GM21786 (cell line): ENCODE measurements around the gene PARD3.

Source experiments
- ATAC-seq: cut with Tn5 transposase; IDR thresholded peaks from one replicate; pipeline ENCODE4 v1.9.1; 2021; ENCODE audit not compliant: unreplicated experiment

The PARD3 gene

DNA sequence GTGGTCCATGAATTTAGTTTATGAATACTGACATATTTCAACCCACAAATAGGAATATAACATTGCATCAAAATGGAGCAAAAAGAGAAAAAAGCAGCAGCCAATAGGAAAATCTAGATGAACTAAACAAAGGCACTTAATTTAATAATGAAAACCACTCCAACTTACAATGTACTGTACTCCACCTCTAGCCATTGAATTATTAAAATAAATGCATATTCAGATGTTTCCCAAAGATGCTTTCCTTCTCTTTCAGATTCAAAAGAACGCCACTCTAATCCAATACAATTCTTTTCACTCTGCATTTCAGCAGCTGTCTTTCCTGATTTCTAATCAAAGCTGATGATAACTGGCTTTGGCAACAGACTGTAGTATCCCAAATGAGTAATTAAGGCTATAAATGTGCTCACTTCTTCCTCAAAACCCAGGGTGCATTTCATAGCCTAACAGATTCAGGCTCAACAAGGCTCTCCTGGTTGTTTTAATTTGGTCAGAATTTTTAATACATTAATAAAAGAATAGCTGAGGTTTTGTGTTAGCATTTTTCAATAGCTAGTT, 577.1 kb downstream of the PARD3 start:
- ATAC-seq: no peak

DNA sequence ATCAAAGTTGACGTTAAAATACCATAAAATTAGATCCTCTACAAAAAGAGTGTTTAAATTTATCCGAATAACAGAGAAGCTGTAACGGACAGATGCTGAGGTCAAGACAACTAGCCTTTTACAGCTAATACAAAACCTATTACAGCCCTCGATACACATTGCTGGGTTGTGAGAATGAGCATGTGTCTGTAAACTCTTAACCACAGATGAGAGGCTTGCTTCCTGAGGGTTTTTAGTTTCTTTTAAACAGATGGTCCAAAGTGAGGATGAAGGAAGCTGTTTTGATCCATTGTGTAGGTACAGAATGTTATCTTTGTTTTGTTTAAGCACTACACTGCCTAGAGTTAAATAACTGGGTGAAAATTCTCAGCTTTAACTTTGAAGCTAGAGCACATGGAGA, 578.2 kb downstream of the PARD3 start:
- peak; percentile 56 for ATAC-seq

DNA sequence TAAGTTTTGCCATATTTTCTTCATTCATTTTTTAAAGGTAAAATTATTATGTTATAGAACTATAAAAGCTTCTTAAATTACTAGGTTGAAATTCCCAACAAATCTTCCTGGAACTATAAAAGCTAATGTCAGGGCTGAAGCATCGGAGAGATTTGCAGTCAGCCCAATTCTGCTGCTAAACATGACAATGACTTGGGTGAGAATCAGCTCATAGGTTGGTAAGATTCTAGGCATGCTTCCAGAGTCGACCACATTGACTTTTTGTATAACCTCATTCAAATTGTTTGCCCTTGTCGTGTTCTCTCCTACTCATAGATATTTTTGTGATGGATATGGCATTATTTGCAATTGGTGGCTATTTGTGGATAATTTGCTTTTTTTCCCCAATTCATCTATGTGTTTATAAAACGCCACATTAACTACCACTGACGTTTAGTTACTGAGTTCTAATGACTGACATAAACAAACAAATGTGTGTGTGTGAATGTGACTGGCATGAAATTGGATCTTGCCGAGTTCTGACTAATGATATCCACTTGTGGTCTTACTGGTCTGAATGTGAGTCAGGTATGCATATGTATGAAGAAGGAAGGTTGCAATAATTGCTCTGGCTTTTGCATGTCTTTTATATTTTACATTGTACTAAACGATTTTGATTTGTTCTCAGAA, 579.8 kb downstream of the PARD3 start:
- no peak for ATAC-seq

DNA sequence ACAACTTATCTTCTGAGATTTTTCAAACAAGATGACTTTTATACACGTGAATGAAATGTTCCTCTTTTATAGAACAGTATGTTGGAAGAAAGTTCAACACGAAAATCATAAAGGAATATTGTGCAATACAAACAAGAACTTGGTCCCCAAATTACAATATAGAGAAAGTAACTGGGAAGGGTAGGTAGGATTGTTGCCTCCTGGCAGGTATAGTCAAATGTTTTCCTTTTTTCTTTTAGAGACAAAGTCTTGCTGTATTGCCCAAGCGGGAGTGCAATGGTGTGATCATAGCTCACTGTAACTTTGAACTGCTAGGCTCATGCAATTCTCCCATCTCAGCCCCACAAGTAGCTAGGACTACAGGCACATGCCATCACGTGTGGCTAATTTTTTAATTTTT, 582.6 kb downstream of the PARD3 start:
- no peak for ATAC-seq

DNA sequence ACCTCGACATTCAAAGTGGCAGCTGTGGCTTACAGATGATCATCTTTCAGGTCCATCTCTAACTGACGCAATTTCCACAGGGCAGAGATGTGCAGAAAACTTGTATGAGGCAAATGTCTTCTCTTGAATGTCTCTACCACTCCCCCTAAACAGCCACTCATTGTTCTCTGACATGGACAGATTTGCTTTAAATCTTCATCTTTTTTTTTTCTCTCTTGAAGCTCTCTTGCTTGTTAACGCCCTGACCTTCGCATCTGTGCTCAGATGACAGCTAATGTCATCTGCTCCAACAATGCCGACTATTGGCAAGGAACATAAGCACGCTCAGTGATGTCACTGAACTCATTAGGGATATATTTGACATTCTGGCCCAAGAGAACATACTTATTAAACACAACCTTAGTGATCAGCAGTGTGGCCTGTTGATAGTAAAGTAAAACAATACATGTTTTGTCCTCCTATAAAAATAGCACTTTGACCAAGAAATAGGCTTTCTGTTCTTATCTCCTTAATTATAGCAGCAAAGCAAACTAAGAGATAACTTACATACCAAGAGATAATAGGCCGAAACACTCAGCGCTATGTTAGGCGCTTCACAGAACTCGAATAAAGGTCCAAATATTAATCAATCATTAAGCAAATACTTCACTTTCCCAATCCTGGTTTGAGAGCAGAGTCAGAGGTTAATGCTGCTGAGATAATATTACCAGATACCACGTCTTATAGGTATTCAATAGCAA, 583.5 kb downstream of the PARD3 start:
- no peak for ATAC-seq

DNA sequence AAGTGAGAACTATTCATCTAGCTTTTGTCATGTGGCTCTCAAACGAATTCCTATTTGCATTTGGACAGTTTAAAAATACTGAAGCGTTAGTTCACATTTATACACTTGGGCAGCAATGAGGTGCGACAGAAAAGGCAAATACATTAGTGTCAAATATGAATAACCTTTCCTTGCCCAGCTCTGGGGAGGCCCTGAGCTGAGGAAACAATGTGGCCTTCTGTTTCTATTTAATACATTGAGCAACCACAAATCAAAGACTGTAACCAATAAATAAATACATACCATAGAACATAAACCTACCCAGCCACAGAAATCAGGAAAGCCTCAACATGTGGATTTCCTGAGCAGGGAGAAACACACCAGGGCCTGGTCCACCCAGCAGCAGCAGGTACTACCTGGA, 585.2 kb downstream of the PARD3 start:
- ATAC-seq: no peak

DNA sequence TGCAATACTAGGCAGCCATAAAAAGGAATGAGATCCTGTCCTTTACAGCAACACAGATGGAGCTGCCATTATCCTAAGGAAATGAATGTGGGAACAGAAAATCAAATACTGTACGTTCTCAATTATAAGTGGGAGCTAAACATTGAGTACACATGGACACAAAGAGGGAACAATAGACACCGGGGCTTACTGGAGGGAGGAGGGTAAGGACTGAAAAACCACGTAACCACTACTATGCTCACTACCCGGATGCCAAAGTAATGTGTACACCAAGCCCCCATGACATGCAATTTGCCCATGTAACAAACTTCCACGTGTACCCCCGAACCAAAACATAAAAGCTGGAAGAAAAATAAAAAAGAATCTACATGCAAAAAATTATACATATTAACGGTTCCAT, 587.0 kb downstream of the PARD3 start:
- ATAC-seq: no peak

DNA sequence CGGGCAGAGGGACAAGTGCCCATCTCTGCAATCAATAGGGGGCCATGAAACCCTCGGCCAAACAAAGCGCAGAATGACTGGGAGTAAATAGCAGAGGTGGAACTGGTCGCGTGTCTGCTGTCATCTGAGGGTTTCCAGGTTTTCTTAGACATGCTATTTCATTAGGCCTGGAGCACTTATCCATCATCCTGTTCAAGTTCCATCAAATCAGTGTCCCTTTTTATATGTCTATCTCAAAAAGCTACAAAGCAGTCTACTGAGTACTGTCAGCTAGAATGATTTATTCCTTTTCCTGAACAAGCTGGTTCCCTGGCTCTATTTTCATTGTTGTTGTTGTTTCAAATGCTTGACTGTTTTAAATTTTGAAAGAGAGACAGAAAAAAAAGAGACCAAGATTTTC, 590.5 kb downstream of the PARD3 start:
- ATAC-seq: no peak

DNA sequence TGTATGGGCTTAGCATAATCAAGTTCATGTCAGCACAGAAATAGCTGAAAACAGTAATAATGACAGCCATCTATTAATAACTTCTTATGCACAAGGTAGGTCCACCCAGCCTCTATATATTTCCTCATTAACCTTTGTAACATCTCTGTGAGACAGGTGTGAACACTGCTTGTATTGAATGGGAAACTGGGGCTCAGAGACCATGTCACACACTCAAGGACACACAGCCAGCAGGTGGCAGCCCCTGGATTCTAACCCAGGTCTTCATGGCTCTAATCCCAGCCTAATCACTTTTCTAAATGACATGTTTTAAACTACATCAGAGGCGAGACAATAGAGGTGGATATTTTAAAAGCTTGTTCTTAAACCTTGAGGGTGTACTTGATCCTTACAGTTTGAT, 591.4 kb downstream of the PARD3 start:
- ATAC-seq: no peak

DNA sequence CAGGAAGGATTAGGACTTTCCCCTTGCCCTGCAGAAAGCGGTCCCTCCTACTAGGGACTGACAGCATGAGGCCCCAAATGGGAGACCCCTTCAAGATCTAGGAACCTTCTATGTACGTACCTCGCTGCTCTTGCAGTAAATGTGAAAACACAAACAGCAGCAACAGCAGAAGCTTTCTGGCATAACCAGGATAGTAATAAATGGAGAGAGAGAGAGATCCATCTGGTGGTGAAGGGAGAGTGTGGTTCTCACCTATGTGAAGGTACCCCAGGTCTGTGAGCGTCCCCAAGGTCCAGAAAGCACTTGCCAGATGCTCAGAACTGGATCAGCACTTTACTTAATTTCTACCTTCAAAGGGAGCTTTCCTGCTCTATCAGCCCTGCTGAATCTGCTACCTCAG, 592.7 kb downstream of the PARD3 start:
- ATAC-seq: no peak

DNA sequence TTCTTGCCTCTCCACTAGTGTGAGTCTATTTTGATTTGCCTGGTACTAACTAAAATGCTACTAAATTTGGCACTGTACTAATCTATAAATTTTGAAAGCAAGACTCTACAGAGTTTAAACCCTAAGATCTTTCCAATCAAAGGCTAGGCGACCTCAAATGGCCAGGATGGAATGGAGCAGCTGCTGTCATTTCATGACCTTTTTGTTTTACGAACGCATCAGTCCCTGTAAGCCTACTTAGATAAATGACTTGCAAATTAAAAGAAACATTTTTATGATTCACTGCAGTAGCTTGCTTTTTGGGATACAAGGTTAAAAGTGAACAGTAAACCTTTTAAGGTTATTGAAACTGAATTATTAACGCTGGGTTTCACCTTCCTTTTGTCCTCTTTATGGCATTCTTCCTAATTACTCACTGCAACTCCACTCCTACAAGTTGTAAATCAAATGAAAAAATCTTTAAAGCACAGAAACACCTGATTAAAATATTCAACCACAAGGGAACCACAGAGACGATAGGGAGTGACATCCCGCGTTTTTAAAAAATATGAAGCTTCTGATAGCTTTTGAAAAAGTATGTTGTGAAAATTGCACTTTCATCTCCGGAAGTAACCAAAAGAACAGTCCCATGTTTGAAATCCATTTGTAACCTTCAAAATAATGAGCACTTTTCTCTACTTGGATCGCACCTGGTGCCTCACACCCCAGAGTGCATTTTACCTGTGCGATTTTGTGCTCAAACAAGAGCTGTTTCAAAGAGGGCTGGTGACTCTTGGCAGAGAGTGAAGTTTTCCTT, 595.1 kb downstream of the PARD3 start:
- no peak for ATAC-seq

DNA sequence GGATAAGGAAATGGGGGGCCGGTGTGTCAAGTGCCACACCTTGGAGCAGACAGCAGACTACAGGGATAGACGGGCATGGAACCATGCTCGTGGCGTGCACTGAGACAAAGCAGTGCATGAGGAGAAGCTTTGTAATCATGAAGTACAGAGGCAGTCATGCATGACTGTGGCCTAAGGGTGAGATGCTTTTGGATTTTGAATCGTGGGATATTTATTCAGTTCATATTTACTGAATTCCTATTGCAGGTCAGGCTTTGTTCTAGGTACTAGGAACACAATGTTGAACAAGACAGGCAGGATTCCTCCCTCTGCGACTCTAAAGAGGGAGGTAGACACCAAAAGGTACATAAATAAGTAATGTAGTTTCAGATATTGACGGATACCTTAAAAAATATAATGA, 597.6 kb downstream of the PARD3 start:
- no peak for ATAC-seq

DNA sequence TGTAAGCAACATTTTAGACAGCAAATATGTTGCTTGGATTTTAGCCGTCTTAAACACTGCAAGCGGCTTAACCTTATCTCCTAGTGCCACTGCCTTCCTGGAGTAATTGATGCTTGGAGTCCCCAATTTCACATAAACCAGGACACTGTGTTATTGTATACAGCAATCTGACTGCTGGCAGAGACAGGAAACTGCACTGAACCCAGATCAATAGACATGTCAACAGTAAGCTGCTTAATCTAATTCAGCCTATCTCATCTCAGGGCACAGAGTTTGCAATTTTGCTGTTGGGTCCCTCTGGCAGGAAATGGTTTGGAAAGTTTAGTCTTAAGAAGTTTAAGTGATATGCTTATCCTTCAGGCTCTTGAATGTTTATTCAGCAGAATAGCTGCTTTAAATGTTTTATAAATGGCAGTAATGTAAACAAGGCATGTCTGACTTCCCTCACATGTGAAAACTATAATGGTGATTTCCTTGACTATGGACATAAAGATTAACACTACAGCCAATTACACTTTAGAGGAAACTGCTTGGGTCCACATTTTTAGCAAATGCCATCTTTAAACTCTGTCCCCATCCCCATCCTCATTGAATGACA, 598.6 kb downstream of the PARD3 start:
- ATAC-seq: no peak

DNA sequence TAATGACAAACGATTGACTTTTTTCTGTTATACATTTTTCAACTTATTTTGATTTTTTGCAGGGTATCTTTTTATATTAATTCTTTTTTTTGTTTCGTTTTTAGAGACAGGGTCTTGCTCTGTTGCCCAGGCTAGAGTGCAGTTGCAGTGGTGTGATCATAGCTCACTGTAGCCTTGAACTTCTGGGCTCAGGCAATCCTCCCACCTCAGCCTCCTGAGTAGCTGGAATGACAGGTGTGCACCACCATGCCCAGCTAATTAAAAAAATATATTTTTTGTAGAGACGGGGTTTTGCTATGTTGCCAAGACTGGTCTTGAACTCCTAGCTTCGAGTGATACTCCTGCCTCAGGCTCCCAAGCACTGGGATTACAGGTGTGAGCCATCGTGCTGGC, 601.3 kb downstream of the PARD3 start:
- no peak for ATAC-seq

DNA sequence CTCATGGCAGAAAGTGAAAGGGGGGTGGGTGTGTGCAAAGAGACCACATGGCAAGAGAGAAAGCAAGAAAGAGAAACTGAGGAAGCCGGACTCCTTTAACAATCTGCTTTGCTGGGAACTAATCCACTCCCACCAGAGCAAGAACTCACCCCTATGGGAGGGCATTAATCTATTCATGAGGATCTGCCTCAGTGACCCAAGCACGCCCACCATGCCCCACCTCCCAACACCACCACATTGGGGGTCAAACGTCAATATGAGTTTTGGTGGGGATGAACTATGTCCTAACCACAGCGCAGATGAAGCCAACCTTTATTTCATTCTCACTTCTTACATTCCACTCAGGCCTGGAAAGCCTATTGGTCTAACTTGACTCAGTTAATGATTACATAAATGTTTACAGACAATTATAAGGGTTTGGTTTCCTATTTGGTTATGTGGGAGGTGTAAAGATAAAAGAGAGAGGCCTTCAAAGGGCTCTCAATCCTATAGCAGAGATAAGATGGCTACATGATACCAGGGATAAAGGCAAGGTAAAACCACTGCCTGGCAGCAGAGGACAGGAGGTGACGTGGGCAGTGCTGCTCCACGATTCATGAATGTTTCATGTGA, 601.8 kb downstream of the PARD3 start:
- no peak for ATAC-seq

DNA sequence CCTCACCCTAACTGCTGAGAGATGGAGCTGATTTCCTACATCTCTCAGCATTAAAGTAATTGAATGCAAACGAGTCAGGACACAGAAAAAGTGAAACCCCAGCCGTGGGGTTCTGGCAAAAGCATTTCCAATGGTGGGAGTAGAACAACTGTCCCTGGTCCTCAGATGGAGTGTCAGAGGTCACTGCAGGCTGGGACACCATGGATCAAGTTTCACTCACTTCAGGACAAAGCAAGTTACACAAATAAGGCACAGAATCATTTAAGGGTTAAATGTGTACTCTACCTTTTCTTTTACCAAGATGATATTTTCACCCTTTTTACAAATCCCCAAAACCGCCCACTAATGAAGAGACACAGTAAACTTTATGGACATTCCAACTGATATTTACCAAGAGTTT, 607.8 kb downstream of the PARD3 start:
- no peak for ATAC-seq

DNA sequence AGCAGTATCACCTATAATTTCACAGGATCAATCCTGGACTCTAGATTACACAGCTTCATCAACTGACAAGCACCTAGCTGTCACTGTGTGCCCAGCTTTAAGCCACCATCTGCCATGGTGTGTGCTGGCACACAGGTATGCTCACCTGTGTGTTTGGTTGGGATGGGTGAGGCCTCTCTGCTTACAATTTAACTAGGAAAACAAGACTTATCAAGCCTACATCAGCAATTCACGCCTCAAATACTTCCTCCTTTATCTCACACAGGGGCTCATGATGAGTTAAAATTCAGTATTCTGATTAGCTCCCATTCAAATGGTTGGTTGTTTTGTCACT, 608.2 kb downstream of the PARD3 start:
- no peak for ATAC-seq

DNA sequence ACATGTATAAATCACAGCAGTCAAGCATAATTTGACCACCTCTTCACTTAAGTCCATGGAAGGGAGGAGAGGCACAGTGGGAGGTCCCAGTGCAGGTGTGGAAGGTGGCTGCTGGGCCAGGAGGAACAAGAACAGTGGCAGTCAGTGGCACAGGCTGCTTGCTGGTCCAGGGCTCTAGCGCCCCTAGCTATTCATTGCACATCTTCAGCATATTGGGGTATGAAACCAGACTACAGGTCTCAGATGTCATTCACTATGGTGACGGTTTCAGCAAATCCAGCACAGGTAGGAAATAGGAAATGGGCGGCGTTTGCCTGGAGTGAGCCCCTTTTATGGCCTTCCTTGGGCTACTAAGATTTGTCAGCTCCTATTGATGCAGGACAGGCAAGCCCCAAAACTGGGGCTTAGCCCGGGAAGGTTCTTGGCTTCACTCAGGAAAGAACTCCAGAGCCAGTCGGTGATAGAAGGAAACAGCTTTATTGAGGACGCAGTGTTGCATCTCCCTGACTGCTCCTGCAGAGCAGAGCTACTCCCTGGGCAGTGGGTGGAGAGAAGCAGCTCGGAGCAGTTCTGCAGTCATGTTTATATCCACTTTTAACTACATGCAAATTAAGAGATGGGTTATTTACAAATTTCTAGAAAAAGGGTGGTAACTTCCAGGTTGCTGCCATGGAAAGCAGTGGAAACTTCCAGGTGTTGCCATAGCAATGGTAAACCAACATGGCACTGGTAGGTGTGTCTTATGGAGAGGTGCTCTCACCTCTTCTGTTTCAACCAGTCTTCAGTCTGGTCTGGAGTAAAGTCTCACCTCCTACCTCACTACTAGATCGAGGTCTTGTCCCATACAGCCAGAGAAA, 608.8 kb downstream of the PARD3 start:
- peak; percentile 65 for ATAC-seq

DNA sequence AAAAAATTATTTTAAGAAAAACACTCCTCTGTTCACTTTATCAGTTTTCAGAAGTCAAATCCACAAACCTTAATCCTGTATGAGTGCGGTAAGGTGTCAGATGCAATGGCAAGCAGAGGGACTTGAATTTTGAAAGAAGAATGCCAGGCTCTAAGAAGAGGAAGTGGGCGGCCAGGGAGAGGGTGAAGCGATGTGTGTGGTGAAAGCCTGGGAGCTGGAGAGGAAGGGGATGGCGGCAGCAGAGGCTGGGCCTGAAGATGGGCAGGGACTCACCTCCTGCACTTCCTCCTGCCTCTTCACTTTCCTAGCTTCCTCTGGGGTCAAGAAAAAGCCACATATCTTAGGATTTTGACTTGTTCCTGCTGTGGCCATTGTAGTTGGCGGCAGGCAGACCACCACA, 609.6 kb downstream of the PARD3 start:
- no peak for ATAC-seq

DNA sequence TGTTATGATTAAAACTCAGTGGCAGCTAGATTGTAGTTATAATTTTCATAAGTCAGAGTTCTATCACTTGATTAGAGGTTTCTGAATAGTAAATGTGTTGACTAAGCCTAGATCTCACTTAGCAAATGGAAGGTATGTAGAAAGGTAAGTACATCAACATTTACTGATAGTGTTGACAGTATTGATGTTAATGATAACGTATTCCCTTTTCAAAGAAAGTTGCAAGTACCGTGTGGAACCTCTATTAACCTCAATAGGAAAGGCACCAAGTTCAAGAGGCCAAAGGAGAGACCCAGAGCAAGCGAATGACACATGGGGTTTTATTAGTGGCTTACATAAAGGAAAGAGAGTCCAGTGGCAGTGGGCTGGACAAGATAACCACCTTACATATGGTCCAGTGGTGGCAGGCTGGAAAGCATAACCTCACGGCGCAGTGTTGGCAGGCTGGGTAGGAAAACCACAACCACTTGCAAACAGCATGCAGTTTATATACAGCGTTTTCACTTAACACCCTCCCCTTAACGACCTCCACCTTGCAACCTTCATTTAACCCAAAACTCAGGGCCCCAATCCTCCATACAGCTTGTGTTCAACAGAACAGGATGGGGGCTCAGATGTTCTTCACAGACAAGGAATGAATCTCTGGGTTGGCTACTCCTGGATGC, 611.0 kb downstream of the PARD3 start:
- no peak for ATAC-seq
